ENCODE measurements around the gene FRS3.
A peak's percentile ranks its signal among the peaks of the same experiment; 100 is the strongest.

FRS3 gene

DNA sequence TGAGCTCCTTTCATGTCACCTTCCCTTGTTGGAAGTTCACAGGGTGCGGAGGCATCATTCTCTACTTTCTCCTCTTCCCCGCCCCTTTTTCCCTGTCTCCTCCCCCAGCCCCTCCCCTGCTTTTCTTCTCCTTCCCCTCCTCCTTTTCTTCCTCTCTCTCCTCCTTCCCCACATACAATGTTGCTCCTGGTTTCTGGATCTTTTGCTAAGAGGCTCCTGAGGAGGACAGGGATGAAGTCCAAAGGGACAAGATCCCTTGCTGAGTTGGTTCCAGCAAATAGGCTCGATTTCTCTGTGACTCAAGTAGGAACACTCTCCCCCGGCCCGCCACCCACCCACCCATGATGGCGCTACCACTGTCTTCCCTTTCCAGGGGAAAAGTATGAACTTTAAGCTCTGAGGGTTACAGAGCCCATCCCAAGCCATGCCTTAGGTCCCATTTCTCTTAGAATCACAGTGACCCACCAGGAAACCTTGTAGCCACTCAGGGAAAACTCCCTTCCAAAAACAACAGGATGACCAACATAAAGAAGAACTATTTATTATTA is 43.4 kb downstream of the FRS3 start:
- TF ChIP-seq, protein P1, sequence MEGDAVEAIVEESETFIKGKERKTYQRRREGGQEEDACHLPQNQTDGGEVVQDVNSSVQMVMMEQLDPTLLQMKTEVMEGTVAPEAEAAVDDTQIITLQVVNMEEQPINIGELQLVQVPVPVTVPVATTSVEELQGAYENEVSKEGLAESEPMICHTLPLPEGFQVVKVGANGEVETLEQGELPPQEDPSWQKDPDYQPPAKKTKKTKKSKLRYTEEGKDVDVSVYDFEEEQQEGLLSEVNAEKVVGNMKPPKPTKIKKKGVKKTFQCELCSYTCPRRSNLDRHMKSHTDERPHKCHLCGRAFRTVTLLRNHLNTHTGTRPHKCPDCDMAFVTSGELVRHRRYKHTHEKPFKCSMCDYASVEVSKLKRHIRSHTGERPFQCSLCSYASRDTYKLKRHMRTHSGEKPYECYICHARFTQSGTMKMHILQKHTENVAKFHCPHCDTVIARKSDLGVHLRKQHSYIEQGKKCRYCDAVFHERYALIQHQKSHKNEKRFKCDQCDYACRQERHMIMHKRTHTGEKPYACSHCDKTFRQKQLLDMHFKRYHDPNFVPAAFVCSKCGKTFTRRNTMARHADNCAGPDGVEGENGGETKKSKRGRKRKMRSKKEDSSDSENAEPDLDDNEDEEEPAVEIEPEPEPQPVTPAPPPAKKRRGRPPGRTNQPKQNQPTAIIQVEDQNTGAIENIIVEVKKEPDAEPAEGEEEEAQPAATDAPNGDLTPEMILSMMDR (IDR thresholded peaks at IDR 0.05; ENCODE audit: low read depth, low read length, missing control alignments), result no peak
- H3K4me3 ChIP-seq (ENCODE audit: low read depth, low read length), result no peak overlapping the region
- DNase-seq (ENCODE audit: low read depth), result no peak

DNA sequence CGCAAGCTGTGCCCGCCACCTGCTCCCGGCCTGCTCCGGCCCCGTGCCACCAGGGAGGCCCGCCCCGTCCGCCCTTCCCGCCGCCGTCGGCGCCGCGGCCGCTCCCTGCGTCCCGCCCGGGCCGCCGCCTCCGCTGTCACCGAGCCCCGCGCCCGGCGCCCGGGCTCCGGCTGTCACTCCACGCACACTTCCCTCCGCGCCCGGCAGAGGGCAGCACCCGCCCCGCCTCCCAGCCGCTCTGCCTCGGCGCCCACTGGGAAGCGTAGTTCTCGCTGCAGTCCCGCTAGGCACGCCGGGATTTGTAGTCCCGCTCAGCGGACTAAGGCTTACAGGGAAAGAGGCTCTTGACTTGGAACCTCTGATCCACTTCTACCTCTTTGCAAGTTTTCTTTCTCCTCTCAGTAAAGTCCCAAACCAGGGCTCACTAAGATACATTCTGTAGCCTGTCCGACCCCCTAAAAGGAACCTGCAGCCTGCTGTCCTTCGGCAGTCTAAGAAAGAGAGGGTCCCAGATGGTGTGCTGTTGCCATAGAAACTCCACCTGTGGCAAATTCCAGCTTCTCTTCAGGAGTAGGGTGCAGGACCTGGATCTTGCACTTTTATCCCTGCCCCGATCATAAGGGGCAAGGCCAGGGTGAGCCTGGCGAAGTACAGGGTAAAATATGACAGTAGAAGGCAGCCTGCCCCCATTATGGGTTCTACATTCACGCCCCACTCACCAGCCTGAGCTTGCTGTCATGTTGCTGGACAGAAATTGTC is 44.1 kb downstream of the FRS3 start, which contains the start of gene TFEB:
TFEB (minus strand) TSS at position 182 of the 759 bp plus-strand sequence. CDS start 44,395 bp downstream, outside the sequence.
- H3K4me3 ChIP-seq (ENCODE audit: low read depth, low read length), result peak within 1 kb of the TSS; percentile 79
- TF ChIP-seq, protein P1 (IDR thresholded peaks at IDR 0.05; ENCODE audit: low read depth, low read length, missing control alignments), result peak; percentile 81
- no peak for DNase-seq (ENCODE audit: low read depth)

DNA sequence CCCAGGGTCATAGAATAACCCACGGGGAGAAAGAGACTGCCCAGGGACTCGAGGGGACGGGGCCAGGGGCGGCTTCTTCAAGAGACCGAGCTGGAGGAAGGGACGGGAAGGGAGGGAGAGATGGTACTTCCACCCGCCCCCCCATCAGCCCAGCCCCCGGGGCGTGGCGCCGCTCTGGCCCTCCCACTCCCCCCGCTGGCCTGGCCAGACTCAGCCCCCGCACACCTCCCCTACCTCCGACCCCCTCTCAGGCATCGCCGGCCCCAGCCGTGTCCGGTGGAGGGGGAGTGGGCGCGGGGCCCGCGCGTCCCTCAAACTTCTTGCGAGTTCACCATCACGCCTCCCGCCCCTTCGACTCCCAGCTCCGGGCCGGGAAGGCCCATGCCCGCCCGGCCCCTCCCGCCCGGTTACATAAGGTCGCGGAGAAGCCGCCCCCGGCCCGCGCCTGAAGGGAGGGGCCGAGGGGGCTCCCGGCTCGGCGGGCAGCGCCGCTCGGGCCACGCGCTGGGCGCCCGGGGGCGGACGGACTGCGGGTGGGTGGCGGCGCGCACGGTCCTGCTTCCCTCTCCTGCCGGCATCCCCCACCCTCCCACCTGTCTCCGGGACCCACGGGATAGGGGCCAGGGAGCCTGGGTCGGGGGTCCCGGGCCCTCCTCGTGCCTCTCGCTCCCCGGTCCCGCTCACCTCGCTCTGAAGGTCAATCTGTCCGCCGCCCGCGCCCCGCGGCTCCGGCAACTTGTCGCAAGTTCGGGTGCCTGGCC is 44.9 kb downstream of the FRS3 start:
- TF ChIP-seq, protein P1 (IDR thresholded peaks at IDR 0.05; ENCODE audit: low read depth, low read length, missing control alignments), result no peak
- DNase-seq (ENCODE audit: low read depth), result no peak
- peak overlapping the region; percentile 79 for H3K4me3 ChIP-seq (ENCODE audit: low read depth, low read length)

DNA sequence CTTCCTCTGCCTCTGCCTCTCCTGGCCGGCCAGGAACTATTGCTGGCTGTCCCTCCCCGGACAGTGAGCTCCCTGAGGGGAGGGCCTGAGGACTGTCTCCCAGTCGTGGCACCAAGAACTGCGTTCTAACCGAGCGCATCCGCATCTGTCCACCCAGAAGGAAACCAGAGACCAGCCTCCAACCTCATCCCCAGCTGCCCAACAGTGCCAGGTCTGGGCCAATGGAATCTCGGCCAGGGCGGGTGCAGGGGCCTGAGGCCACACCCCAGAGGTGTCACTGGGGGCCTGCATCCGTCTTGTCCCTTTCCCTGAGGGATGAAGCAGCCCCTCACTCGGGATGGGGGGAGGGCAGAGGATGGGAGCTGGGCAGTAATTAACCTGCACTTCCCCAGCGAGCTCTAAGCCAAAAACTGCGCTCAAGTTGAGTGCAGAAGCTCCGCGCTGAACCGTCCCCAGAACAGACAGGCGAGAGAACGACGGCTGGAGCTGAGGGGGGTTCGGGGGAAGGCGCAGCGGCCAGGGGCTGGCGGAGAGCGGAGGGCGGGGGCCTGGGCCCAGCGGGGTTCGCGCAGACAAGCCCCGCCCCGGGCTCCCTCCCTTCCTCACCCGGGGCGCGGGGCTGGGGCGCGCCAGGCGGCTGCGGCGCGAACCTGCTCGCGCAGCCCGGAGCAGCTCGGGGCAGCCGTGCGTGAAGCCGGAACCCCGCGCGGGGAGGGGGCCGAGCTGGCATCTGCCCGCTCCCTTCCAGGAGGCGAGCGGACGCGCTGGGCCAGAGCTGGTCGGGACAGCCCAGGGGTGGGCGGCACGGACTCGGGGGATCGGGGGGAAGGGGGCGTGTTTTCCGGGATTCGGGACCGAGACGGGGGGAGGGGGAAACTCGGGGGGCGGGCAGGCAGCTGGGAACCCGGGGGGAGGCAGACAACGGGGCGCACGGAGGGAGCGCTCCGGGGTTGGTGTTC is 45.7 kb downstream of the FRS3 start:
- H3K4me3 ChIP-seq (ENCODE audit: low read depth, low read length), result peak overlapping the region; percentile 79
- DNase-seq (ENCODE audit: low read depth), result no peak
- TF ChIP-seq, protein P1 (IDR thresholded peaks at IDR 0.05; ENCODE audit: low read depth, low read length, missing control alignments), result peak; percentile 16

DNA sequence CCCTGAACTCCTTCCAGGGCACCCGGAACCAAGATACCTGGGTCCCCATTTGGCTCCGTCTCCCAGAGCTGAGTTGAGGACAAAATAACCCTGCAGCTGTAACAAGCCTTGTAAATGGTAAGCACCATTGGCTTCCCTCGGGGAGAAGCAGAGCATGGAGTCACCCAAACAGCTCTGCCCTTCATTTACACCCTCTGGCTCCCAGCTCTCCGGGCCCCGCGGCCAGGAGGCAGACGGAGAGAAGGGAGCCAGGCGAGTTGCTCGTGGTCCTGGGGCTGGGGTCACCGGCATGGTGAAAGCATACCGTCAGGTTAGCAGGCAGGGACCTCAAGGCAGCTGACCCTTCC is 46.4 kb downstream of the FRS3 start:
- no peak for DNase-seq (ENCODE audit: low read depth)
- peak overlapping the region; percentile 79 for H3K4me3 ChIP-seq (ENCODE audit: low read depth, low read length)

More for the DNA sequence above, 46.4 kb downstream of the FRS3 start:
- TF ChIP-seq, protein P1 (IDR thresholded peaks at IDR 0.05; ENCODE audit: low read depth, low read length, missing control alignments), result no peak

Data from GM12864 (cell line).